CD4-positive, alpha-beta T cell (primary cell): ENCODE measurements around the gene ADGRA3. TPM values are rescaled to one million over a fixed set of nuclear protein-coding genes. Genes with fewer than 3 reads are reported as not detected.

Experiments used
- ATAC-seq: fragments of 200-7000 bp; cut with Tn5 transposase; one replicate; pipeline ENCODE4 v1.10.0; 2022; ENCODE audit warnings: mild to moderate bottlenecking; ENCODE audit not compliant: poor library complexity
- CTCF ChIA-PET: fragments of 350-600 bp; sonication (Branson Sonifier 250); formaldehyde crosslinking; loops from one replicate; lab custom pipeline; 2021; ENCODE audit warnings: antibody characterized with exemption, inconsistent platforms; lab: Charles Lee
- POLR2A ChIA-PET: fragments of 350-600 bp; sonication (Branson Sonifier 250); formaldehyde crosslinking; loops from one replicate; lab custom pipeline; 2021; ENCODE audit warnings: antibody characterized with exemption, inconsistent platforms; lab: Charles Lee
- DNase-seq, 14 experiments: peaks; one replicate each; pipeline ENCODE4 v3.0.0-alpha.2; 2013 to 2020; ENCODE audit warnings: mixed read lengths in 2 of 14
- H3K27ac ChIP-seq, 2 donors: one replicate each; pipeline versions ENCODE4 v1.5.1 to v1.7.0; 2013; ENCODE audit warnings: low read length in 2 of 2, low read depth in 1 of 2, mild to moderate bottlenecking in 1 of 2
- H3K27me3 ChIP-seq, 2 experiments: 1 replicate in 1 of 2; 2 replicates in 1 of 2; pipeline versions ENCODE4 v1.6.1 to v1.7.0; 2013; ENCODE audit warnings: low read length in 2 of 2, control low read depth in 1 of 2, mild to moderate bottlenecking in 1 of 2, moderate library complexity in 1 of 2; ENCODE audit not compliant: insufficient read depth in 2 of 2, control insufficient read depth in 1 of 2
- H3K36me3 ChIP-seq: one replicate; pipeline ENCODE4 v1.6.1; 2013; ENCODE audit warnings: low read length, control low read depth; ENCODE audit not compliant: insufficient read depth
- H3K4me1 ChIP-seq: one replicate; pipeline ENCODE4 v1.6.1; 2013; ENCODE audit warnings: low read length, control low read depth; ENCODE audit not compliant: insufficient read depth
- H3K4me3 ChIP-seq: one replicate; pipeline ENCODE4 v1.5.1; 2013; ENCODE audit warnings: mild to moderate bottlenecking, low read length, moderate library complexity
- H3K9me3 ChIP-seq, 2 experiments: 1 replicate in 1 of 2; 2 replicates in 1 of 2; pipeline versions ENCODE4 v1.6.1 to v1.7.0; 2013; ENCODE audit warnings: low read length in 2 of 2, mild to moderate bottlenecking in 2 of 2, control low read depth in 1 of 2, moderate library complexity in 1 of 2; ENCODE audit not compliant: control insufficient read depth in 1 of 2, insufficient read depth in 1 of 2
- H3K27ac Mint-ChIP-seq: one replicate; pipeline ENCODE4 v1.8.0; 2020; ENCODE audit warnings: mixed read lengths
- H3K27me3 Mint-ChIP-seq: one replicate; pipeline ENCODE4 v1.8.0; 2021; ENCODE audit warnings: mixed read lengths
- H3K36me3 Mint-ChIP-seq: one replicate; pipeline ENCODE4 v1.8.0; 2021; ENCODE audit warnings: low read depth, mixed read lengths
- H3K4me1 Mint-ChIP-seq: one replicate; pipeline ENCODE4 v1.8.0; 2021; ENCODE audit warnings: low read depth, mixed read lengths
- H3K4me3 Mint-ChIP-seq: one replicate; pipeline ENCODE4 v1.8.0; 2020; ENCODE audit warnings: mild to moderate bottlenecking, mixed read lengths
- H3K9me3 Mint-ChIP-seq: one replicate; pipeline ENCODE4 v1.8.0; 2020; ENCODE audit warnings: mixed read lengths
- intact Hi-C, 2 experiments: fragments of 100-400 bp; cut with DNase I in 1 of 2; cut with micrococcal nuclease in 1 of 2; formaldehyde crosslinking; loops; one replicate each; pipeline versions ENCODE4 v1.15.1 to v1.9.0; 2023 to 2025; cut with DNase I, micrococcal nuclease
- total RNA-seq, 174 experiments: library from RNA in 2 of 174; stranded (reverse) in 2 of 174; gene quantifications; one replicate each; pipeline ENCODE4 v1.2.3 and lab custom pipeline; 2021 to 2026
- TF ChIP-seq, protein P1 (sequence below): fragments of 200-600 bp; IDR thresholded peaks from one replicate; pipeline ENCODE4 v1.8.0; 2022; ENCODE audit warnings: antibody characterized with exemption, mild to moderate bottlenecking

The ADGRA3 gene
- total RNA-seq, 2 experiments from 2014 or later, result 2.2 to 3.1 TPM

DNA sequence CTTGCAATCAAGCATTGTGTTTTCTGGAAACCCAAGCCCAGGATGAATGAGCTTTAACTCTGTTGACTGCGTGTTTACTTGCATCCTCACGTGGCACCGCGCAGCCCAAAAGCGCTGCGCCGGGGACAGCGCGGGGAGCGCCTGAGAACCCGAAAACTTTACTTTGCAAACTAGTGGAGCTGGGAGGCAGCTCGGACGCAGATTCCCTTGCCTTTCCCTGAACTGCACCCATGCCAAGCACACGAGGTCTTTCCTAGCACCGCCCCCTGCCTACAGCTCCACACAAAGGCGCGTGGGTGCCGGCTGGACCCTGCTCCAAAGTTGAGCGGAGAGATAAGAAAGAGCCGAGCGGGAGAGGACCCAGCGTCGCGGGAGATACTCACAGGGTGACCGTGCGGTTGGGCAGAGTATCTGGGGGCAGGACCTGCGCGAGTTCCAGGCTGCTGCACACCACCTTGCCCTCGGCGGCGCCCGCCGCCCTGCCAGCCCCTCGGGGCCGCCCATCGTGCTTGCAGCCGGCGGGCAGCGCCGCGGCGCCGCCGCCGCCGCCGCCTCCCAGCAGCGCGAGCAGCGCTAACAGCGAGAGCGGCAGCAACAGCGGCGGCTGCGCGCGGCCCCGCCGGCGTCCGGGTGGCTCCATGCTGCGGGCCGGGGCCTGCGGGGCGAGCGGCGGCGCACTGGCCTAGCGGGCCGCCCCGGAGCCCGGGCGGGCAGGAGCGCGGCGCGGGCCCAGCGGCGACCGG lies 550 bp downstream of the ADGRA3 start:
- Mint-ChIP-seq H3K27ac (peak overlapping the region; percentile 76), H3K36me3 (no peaks in the 10 kb centered on the region), H3K4me1 (peaks cover 12% of the 10 kb centered on the region), H3K4me3 (peak overlapping the region; percentile 96), H3K9me3 (no peaks in the 10 kb centered on the region), H3K27me3 (peaks cover 30% of the 10 kb centered on the region)
- Histone ChIP-seq H3K27ac (no peak overlapping the region), H3K27me3 (peaks cover 0 to 6% of the 10 kb centered on the region in 2 experiments), H3K36me3 (no peaks in the 10 kb centered on the region), H3K4me1 (no peaks in the 10 kb centered on the region), H3K4me3 (peak overlapping the region; percentile 44), H3K9me3 (peaks cover 0 to 15% of the 10 kb centered on the region in 2 experiments)
- intact Hi-C loops, result no loop called here
- TF ChIP-seq, protein P1, sequence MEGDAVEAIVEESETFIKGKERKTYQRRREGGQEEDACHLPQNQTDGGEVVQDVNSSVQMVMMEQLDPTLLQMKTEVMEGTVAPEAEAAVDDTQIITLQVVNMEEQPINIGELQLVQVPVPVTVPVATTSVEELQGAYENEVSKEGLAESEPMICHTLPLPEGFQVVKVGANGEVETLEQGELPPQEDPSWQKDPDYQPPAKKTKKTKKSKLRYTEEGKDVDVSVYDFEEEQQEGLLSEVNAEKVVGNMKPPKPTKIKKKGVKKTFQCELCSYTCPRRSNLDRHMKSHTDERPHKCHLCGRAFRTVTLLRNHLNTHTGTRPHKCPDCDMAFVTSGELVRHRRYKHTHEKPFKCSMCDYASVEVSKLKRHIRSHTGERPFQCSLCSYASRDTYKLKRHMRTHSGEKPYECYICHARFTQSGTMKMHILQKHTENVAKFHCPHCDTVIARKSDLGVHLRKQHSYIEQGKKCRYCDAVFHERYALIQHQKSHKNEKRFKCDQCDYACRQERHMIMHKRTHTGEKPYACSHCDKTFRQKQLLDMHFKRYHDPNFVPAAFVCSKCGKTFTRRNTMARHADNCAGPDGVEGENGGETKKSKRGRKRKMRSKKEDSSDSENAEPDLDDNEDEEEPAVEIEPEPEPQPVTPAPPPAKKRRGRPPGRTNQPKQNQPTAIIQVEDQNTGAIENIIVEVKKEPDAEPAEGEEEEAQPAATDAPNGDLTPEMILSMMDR, result no peak
- ATAC-seq, result peak; percentile 68
- CTCF ChIA-PET, result no interaction called here
- POLR2A ChIA-PET, result no interaction called here
- peak in 7 of 14 experiments; percentile 9 to 42 (median 34) for DNase-seq

DNA sequence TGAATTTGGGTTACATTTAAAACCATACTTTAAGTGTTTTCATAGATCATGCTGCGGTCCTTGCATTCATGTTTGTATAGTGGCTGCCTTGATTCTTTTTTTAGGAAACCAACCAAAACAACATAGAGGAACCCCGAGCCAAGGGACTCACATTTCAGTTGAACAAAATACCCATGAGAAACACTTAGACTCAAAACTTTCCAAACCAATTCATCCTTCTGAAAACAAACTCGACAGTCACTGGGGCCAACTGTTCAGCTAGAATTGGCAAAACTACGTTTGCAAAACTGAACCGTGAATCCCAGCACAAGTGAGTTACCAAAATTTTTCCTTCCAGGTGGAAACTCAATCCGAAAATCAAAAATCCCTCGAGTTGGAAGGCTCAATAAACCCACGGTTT lies 1.4 kb downstream of the ADGRA3 start:
- Mint-ChIP-seq H3K4me3 (peak overlapping the region; percentile 96), H3K9me3 (no peaks in the 10 kb centered on the region), H3K27ac (no peak overlapping the region), H3K27me3 (peaks cover 30% of the 10 kb centered on the region), H3K36me3 (no peaks in the 10 kb centered on the region), H3K4me1 (peaks cover 12% of the 10 kb centered on the region)
- Histone ChIP-seq H3K4me3 (peak overlapping the region; percentile 44), H3K27ac (no peak overlapping the region), H3K36me3 (no peaks in the 10 kb centered on the region), H3K4me1 (no peaks in the 10 kb centered on the region), H3K9me3 (peaks cover 0 to 16% of the 10 kb centered on the region in 2 experiments), H3K27me3 (peaks cover 0 to 6% of the 10 kb centered on the region in 2 experiments)
- DNase-seq (no peak), ATAC-seq (no peak)
- CTCF ChIA-PET, result no interaction called here
- intact Hi-C loops, result no loop called here
- TF ChIP-seq, protein P1, result no peak
- POLR2A ChIA-PET, result no interaction called here

DNA sequence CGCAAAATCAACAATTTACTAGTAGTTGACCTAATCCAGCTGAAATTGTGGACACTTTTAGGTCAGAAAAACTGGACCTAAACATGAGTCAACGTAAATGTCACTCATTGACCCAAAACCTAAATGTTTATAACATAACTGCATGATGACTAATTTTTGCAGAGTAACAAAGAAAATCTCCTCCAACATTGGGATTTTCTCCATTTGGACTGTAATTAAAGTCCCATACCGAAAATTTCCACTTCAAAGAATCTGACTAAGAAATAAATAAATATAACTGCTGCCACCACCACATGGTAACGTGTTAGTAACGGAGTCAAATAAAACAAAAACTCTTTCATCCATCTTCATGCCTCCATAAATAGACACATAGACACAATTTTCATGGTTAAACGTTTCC lies 1.9 kb downstream of the ADGRA3 start:
- H3K27me3 Mint-ChIP-seq, result peaks cover 30% of the 10 kb centered on the region

More for the DNA sequence above, 1.9 kb downstream of the ADGRA3 start:
- Histone ChIP-seq H3K4me3 (no peak overlapping the region), H3K27ac (no peak overlapping the region), H3K9me3 (peaks cover 0 to 21% of the 10 kb centered on the region in 2 experiments), H3K27me3 (peaks cover 0 to 6% of the 10 kb centered on the region in 2 experiments), H3K4me1 (no peaks in the 10 kb centered on the region), H3K36me3 (no peaks in the 10 kb centered on the region)
- intact Hi-C loops, result no loop called here
- Mint-ChIP-seq H3K27ac (no peak overlapping the region), H3K4me1 (peaks cover 12% of the 10 kb centered on the region), H3K36me3 (no peaks in the 10 kb centered on the region), H3K9me3 (no peaks in the 10 kb centered on the region), H3K4me3 (no peak overlapping the region)
- POLR2A ChIA-PET, result no interaction called here
- ATAC-seq, result no peak
- CTCF ChIA-PET, result no interaction called here
- TF ChIP-seq, protein P1, result no peak
- no peak for DNase-seq
